ENCODE data around the gene IKZF3. TPM values are rescaled to one million over a fixed set of nuclear protein-coding genes. Genes with fewer than 3 reads are reported as not detected.

The IKZF3 gene
- total RNA-seq, 2 donors from 2014 or later = 0.11 to 0.18 TPM

- Histone ChIP-seq H3K27ac (ENCODE audit: low read depth, low read length) (no peak overlapping the region), H3K27me3 (ENCODE audit: control insufficient read depth, insufficient read depth, low read length, poor library complexity, severe bottlenecking) (no peaks in the 10 kb centered on the region), H3K9ac (ENCODE audit: extremely low read depth, low read length, poor library complexity, severe bottlenecking) (no peak overlapping the region), H3K9me3 (ENCODE audit: control insufficient read depth, low read length) (no peaks in the 10 kb centered on the region), H3K4me3 (ENCODE audit: low read length) (peak overlapping the region; percentile 87), H3K36me3 (ENCODE audit: control insufficient read depth, insufficient read depth, low read length) (no peaks in the 10 kb centered on the region), H3K4me1 (ENCODE audit: control insufficient read depth, insufficient read depth, low read length) (peaks cover 5% of the 10 kb centered on the region)
- peak overlapping the region; percentile 90 for H3K27ac Mint-ChIP-seq
- TF ChIP-seq CTCF (conservative IDR thresholded peaks at IDR 0.05) = no peak
- H3K9me3 Mint-ChIP-seq = no peaks in the 10 kb centered on the region
- H3K4me3 Mint-ChIP-seq = peak overlapping the region; percentile 88
- no peaks in the 10 kb centered on the region for H3K27me3 Mint-ChIP-seq (ENCODE audit: insufficient read depth)
- WGBS, 2 experiments (ENCODE audit: insufficient coverage in 1 of 2, insufficient read length in 1 of 2) = 67% methylated on average over 6 to 13 of the region's 13 CpGs
- H3K36me3 Mint-ChIP-seq (ENCODE audit: low read depth) = no peaks in the 10 kb centered on the region
- no peak for DNase-seq
- peaks cover 28% of the 10 kb centered on the region for H3K4me1 Mint-ChIP-seq
These were observed 126.8 kb downstream of the IKZF3 start for GRCh38 chr17:39737206-39737759.

GRCh38 chr17:39736319-39737165 is 127.6 kb downstream of the IKZF3 start:
- no peak overlapping the region for H3K27ac ChIP-seq (ENCODE audit: low read depth, low read length)
- Mint-ChIP-seq H3K4me3 (peak overlapping the region; percentile 88), H3K4me1 (peaks cover 27% of the 10 kb centered on the region), H3K27ac (no peak overlapping the region), H3K27me3 (ENCODE audit: insufficient read depth) (no peaks in the 10 kb centered on the region), H3K9me3 (no peaks in the 10 kb centered on the region), H3K36me3 (ENCODE audit: low read depth) (no peaks in the 10 kb centered on the region)
- DNase-seq = no peak
- no peaks in the 10 kb centered on the region for H3K27me3 ChIP-seq (ENCODE audit: control insufficient read depth, insufficient read depth, low read length, poor library complexity, severe bottlenecking)
- no peaks in the 10 kb centered on the region for H3K9me3 ChIP-seq (ENCODE audit: control insufficient read depth, low read length)
- H3K9ac ChIP-seq (ENCODE audit: extremely low read depth, low read length, poor library complexity, severe bottlenecking) = no peak overlapping the region
- no peak for TF ChIP-seq CTCF (conservative IDR thresholded peaks at IDR 0.05)
- H3K36me3 ChIP-seq (ENCODE audit: control insufficient read depth, insufficient read depth, low read length) = no peaks in the 10 kb centered on the region
- 85% methylated on average over 8 to 10 of the region's 10 CpGs for WGBS, 2 experiments (ENCODE audit: insufficient coverage in 1 of 2, insufficient read length in 1 of 2)
- peaks cover 5% of the 10 kb centered on the region for H3K4me1 ChIP-seq (ENCODE audit: control insufficient read depth, insufficient read depth, low read length)
- H3K4me3 ChIP-seq (ENCODE audit: low read length) = no peak overlapping the region

GRCh38 chr17:39735882-39736281 is 128.2 kb downstream of the IKZF3 start:
- 78 to 80% methylated on average over 2 of the region's 2 CpGs for WGBS, 2 experiments (ENCODE audit: insufficient coverage in 1 of 2, insufficient read length in 1 of 2)
- Mint-ChIP-seq H3K36me3 (ENCODE audit: low read depth) (no peaks in the 10 kb centered on the region), H3K27me3 (ENCODE audit: insufficient read depth) (no peaks in the 10 kb centered on the region), H3K4me1 (peaks cover 21% of the 10 kb centered on the region), H3K9me3 (no peaks in the 10 kb centered on the region), H3K27ac (no peak overlapping the region), H3K4me3 (no peak overlapping the region)
- no peaks in the 10 kb centered on the region for H3K27me3 ChIP-seq (ENCODE audit: control insufficient read depth, insufficient read depth, low read length, poor library complexity, severe bottlenecking)
- H3K4me1 ChIP-seq (ENCODE audit: control insufficient read depth, insufficient read depth, low read length) = peaks cover 5% of the 10 kb centered on the region
- no peak overlapping the region for H3K4me3 ChIP-seq (ENCODE audit: low read length)
- no peaks in the 10 kb centered on the region for H3K36me3 ChIP-seq (ENCODE audit: control insufficient read depth, insufficient read depth, low read length)
- no peak overlapping the region for H3K27ac ChIP-seq (ENCODE audit: low read depth, low read length)
- TF ChIP-seq CTCF (conservative IDR thresholded peaks at IDR 0.05) = no peak
- no peak for DNase-seq
- no peaks in the 10 kb centered on the region for H3K9me3 ChIP-seq (ENCODE audit: control insufficient read depth, low read length)
- H3K9ac ChIP-seq (ENCODE audit: extremely low read depth, low read length, poor library complexity, severe bottlenecking) = no peak overlapping the region

Measured in endodermal cell (in vitro differentiated cells).